Choroid plexus epithelial cell (primary cell): Measurements from ENCODE around the gene TMEM115.
A peak's percentile ranks its signal among the peaks of the same experiment; 100 is the strongest.

Experiments
- DNase-seq: peaks from one replicate; pipeline ENCODE4 v3.0.0-alpha.2; 2010; ENCODE audit warnings: low read depth
- H3K4me3 ChIP-seq: 2 replicates; pipeline ENCODE4 v1.5.1; 2011; ENCODE audit warnings: low read depth, mild to moderate bottlenecking, control low read depth, low read length, moderate library complexity
- TF ChIP-seq, protein P1 (sequence below): conservative IDR thresholded peaks from 2 replicates; pipeline ENCODE4 v1.5.1; 2011; ENCODE audit warnings: low read depth, mild to moderate bottlenecking, control low read depth, inconsistent platforms, low read length, moderate library complexity

Gene TMEM115

DNA sequence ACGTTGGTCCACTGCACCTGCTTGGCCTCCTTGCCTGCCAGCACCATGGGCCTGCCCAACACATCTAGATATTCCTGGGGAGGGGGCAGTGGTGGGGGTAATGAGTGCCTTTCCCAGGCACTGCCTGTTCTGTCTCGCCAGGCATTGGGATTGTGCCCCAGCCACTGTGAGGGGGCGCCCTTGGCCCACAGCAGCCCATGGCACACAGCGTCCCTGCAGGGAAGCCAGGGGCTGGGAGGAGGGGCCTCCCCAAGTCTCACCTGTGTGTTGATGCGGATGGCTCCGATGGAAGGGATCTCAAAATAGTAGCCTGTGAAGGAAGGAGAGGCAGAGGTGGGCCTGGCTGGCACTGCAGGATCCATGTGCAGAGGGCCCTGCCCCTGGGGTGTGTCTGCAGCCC is 18.7 kb upstream of the TMEM115 start:
- H3K4me3 ChIP-seq: no peak overlapping the region
- no peak for DNase-seq
- TF ChIP-seq, protein P1, sequence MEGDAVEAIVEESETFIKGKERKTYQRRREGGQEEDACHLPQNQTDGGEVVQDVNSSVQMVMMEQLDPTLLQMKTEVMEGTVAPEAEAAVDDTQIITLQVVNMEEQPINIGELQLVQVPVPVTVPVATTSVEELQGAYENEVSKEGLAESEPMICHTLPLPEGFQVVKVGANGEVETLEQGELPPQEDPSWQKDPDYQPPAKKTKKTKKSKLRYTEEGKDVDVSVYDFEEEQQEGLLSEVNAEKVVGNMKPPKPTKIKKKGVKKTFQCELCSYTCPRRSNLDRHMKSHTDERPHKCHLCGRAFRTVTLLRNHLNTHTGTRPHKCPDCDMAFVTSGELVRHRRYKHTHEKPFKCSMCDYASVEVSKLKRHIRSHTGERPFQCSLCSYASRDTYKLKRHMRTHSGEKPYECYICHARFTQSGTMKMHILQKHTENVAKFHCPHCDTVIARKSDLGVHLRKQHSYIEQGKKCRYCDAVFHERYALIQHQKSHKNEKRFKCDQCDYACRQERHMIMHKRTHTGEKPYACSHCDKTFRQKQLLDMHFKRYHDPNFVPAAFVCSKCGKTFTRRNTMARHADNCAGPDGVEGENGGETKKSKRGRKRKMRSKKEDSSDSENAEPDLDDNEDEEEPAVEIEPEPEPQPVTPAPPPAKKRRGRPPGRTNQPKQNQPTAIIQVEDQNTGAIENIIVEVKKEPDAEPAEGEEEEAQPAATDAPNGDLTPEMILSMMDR: no peak

DNA sequence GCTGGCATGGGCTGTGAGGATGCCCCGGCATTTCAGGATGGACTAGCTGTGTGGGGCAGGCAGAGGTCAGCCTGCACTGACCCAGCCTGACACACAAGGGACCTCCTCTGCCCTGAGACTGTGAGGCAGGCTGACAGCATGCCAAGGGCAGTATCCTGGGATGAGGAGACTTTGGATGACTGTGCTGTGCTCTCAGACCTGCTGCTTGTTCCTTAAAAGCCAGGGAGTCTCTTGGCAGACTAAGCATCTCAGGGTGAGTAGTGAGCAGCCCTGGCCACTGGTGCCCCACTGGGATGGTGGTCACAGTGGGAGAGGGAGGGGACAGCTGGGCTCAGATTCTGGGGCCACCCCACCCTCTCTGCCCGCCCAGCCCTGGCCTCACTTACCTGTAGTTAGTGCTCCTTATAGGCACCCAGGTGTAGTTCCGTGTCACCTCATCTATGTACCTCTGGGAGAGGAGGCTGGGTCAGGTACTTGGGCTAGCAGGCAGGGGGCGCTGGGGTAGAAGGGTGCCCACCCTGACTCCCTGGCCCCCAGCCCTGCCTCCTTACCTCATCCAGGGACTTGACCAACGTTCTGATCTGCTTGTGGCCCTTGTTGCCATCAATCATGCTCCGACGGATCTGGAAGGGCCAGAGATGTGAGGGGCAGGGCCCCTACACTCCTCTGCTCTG is 16.1 kb upstream of the TMEM115 start:
- DNase-seq: no peak
- TF ChIP-seq, protein P1: peak; percentile 10
- no peak overlapping the region for H3K4me3 ChIP-seq

DNA sequence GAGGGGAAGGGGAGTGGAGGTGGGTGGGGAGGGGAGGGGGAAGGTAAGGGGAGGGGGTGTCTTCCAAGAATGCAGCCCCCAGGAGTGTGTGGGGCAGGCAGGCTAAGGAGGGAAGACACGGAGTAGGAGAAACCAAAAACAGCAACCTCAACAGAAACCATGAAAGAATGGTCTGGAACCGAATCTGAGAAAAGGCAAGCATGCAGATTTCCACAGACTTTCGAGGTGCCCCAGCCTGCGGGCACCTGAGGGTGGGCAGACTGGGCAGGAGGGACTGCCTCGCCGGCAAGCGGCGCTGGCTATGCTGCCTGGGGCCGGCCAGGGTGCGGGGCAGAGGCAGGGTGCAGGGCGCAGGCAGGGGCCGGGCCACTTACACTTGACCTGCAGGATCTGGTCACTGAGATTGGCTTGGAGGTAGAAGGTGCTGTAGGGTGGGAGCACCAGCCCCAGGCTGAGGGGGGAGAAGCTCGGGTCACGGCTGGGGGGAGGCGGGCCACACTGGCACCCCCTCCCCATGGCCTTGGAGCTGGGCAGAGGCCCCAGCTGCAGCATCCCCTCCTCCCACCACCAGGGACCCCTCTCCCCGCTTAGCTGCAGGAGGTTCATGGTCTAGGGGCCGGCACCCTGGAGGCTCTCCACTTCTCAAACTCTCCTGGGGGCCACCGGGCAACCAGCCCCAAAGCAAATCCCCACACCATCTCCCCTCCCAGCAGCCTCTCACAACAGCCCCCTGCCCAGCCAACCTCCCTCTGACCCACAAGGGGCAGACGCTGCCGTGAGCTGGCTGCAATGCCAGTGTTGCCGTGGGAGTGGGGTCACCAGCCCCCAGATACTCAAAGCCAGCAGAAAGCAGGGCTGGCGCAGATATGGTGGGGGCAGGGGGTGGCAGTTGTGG is 15.3 kb upstream of the TMEM115 start:
- no peak for DNase-seq
- TF ChIP-seq, protein P1: no peak
- H3K4me3 ChIP-seq: no peak overlapping the region

DNA sequence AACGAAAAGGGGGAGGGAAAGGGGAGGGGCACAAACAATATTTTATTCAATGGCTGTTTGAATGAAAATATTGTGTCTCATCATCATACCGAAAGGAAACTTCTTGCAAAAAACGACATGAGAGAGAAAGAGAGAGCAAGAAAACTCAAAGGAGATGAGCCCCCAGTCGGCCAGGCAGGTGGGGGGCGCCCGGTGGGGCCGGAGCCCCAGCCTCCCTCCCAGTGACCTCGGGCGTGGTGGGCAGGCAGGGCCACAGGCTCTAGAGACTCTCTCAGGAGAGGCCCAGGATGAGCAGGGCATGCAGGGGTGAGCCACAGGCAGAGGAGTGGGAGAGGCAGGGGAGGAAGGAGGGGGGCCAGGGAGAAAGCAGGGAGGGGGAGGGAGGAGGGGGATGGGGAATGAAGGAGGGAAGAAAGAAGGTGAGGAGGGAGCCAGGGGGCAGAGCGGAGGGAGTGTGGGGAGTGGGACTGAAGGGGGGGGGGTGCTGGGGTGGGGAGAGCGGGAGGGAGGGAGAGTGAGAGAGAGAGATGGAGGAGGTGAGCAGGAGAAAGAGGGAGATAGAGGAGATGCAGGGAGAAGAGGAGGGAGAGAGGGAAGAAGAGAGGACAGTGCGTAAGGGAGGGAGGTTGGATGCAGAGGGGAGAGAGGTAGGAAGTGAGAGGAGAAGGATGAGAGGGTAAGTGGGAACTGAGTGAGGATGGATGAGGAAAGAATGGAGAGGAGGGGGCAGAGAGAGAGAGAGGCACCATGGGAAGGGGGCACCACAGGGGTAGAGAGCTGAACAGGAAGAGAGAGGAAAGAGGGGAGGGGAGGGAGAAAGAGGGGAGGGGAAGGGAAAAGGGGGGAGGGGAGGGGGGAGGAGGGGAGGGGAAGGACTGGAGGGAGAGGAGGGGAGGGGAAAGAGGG is 14.1 kb upstream of the TMEM115 start:
- TF ChIP-seq, protein P1: no peak
- DNase-seq: no peak
- no peak overlapping the region for H3K4me3 ChIP-seq

DNA sequence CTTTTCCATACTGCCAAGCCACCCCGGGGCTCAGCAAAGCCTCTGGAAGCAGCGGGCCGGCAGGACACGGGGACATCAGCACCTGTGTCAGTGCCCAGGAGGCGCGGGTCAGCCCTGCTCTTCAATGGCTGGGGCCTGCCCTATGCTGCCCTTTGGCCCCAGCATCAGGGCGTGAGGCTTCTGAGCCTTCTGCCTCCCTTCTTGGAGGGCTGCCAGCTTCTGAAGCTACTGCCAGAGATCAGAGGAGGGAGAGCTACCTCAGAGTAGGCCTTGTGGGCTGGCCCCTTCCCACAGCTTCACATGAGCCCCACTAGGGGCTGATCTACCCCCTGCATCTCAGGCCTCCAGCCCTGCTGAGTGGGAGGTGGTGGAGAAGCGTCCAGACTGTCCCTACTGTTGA is 13.0 kb upstream of the TMEM115 start:
- no peak overlapping the region for H3K4me3 ChIP-seq
- no peak for DNase-seq
- TF ChIP-seq, protein P1: no peak

DNA sequence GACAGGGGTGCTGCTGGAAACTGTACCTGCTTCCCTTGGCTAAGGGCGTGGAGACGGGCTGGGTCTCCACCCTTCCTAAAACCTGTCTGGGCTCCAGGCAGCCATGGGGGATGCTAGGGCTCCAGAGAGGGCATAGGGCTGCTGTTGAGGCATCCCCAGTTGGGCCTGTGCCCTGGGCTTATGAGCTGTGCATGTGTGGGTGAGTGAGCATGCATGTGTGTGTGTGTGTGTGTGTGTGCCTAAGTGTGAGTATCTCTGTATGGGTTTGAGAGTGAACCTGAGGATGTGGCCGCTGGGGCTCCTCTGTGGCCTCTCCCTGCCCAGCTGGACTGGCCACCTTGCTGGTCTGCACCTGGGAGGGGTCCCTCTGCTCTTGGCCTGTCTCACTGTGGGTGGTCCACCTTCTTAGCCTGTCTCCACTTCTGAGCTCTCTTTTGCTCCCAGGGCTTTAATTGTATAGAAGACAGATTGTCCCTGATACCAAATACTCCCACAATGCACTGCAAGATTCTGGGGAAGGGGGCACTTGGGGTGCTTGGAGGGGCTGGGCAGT is 11.9 kb upstream of the TMEM115 start:
- no peak for DNase-seq
- TF ChIP-seq, protein P1: no peak

More for the DNA sequence above, 11.9 kb upstream of the TMEM115 start:
- H3K4me3 ChIP-seq: no peak overlapping the region
